K562 (cell line): ENCODE data around the gene RBM20. TPM values are rescaled to one million over a fixed set of nuclear protein-coding genes. Genes with fewer than 3 reads are reported as not detected.
A peak's percentile ranks its signal among the peaks of the same experiment; 100 is the strongest.

Source experiments
- ATAC-seq: fragments of 200-7000 bp; cut with Tn5 transposase; 3 replicates; pipeline ENCODE4 v1.9.1; 2020; ENCODE audit warnings: moderate library complexity
- BruUV-seq: library from RNA; stranded (reverse); fragments of 400-500 nt; replicated peaks from 2 replicates; lab custom pipeline; 2021; lab: Mats Ljungman, UMichigan
- CTCF ChIA-PET: fragments of 300-600 bp; formaldehyde crosslinking; extraction: SDS; loops from one replicate; lab custom pipeline; 2021; ENCODE audit warnings: low intra/inter-chr PET ratio; lab: Yijun Ruan, JAX
- POLR2A ChIA-PET: fragments of 300-600, 350-650 bp; sonication (Branson Sonifier 250); formaldehyde crosslinking; extraction: SDS; loops from one replicate; lab custom pipeline; 2021; ENCODE audit warnings: antibody characterized with exemption, inconsistent platforms; lab: Yijun Ruan, JAX
- DNase-seq, 4 experiments: peaks; one replicate each; pipeline versions ENCODE4 v3.0.0 to v3.0.0-alpha.2; 2011 to 2018; ENCODE audit warnings: low spot score in 3 of 4, mixed read lengths in 3 of 4; ENCODE audit errors: extremely low read depth in 1 of 4
- FAIRE-seq: peaks from 2 replicates; lab custom pipeline; 2011; peaks lifted over from hg19 to GRCh38; lab: Jason Lieb, UNC
- H2AFZ ChIP-seq: 2 replicates; pipeline ENCODE4 v1.6.0; 2011; ENCODE audit warnings: low read depth, low read length, control low read depth, inconsistent platforms
- H3K27ac ChIP-seq: fragments of 200-600 bp; 3 replicates; pipeline ENCODE4 v1.8.0; 2011; ENCODE audit warnings: low read depth, mild to moderate bottlenecking, control low read depth, inconsistent platforms, low read length, moderate library complexity, mixed read lengths; ENCODE audit errors: extremely low read depth
- H3K27me3 ChIP-seq, 2 experiments: fragments of 300-600 bp in 1 of 2; 2 replicates in 1 of 2; 3 replicates in 1 of 2; pipeline versions ENCODE4 v1.6.0 to v1.8.0; 2011; ENCODE audit warnings: inconsistent platforms in 2 of 2, low read length in 2 of 2, mild to moderate bottlenecking in 1 of 2, mixed read lengths in 1 of 2, moderate library complexity in 1 of 2; ENCODE audit not compliant: control insufficient read depth in 2 of 2, insufficient read depth in 2 of 2
- H3K36me3 ChIP-seq: fragments of 300-600 bp; 3 replicates; pipeline ENCODE4 v1.8.0; 2011; ENCODE audit warnings: mild to moderate bottlenecking, low read length, inconsistent platforms; ENCODE audit not compliant: control insufficient read depth, insufficient read depth
- H3K4me1 ChIP-seq, 2 experiments: fragments of 200-600 bp in 1 of 2; replicated peaks in 1 of 2; 2 replicates in 1 of 2; 3 replicates in 1 of 2; pipeline versions ENCODE4 v1.5.1 to v1.8.0; 2011; ENCODE audit warnings: inconsistent platforms in 2 of 2, low read length in 2 of 2, mild to moderate bottlenecking in 1 of 2, mixed read lengths in 1 of 2, moderate library complexity in 1 of 2; ENCODE audit not compliant: control insufficient read depth in 2 of 2, insufficient read depth in 2 of 2
- H3K4me2 ChIP-seq: 2 replicates; pipeline ENCODE4 v1.6.1; 2011; ENCODE audit warnings: low read length, control low read depth, inconsistent platforms, mixed read lengths; ENCODE audit not compliant: insufficient read depth
- H3K4me3 ChIP-seq: fragments of 200-600 bp; sonication (generic), shearing (Covaris generic); 2 replicates; pipeline ENCODE4 v1.5.1; 2016; ENCODE audit warnings: control low read depth, inconsistent platforms
- H3K79me2 ChIP-seq: fragments of 200-600 bp; 3 replicates; pipeline ENCODE4 v1.8.0; 2011; ENCODE audit warnings: low read length, inconsistent platforms; ENCODE audit not compliant: control insufficient read depth, insufficient read depth
- H3K9ac ChIP-seq, 2 experiments: 2 replicates each; pipeline versions ENCODE4 v1.6.0 to v1.6.1; 2011; ENCODE audit warnings: low read depth in 2 of 2, low read length in 2 of 2, control low read depth in 1 of 2, inconsistent platforms in 1 of 2, mild to moderate bottlenecking in 1 of 2, mixed read lengths in 1 of 2; ENCODE audit not compliant: insufficient read depth in 1 of 2
- H3K9me1 ChIP-seq: one replicate; pipeline ENCODE4 v1.6.0; 2011; ENCODE audit warnings: inconsistent platforms, mild to moderate bottlenecking, low read length, moderate library complexity; ENCODE audit not compliant: control insufficient read depth, insufficient read depth
- H3K9me3 ChIP-seq: replicated peaks from 2 replicates; pipeline ENCODE4 v1.5.1; 2011; ENCODE audit warnings: low read depth, low read length, inconsistent platforms; ENCODE audit not compliant: control insufficient read depth, insufficient read depth
- H4K20me1 ChIP-seq: replicated peaks from 2 replicates; pipeline ENCODE4 v1.6.1; 2011; ENCODE audit warnings: low read length, inconsistent platforms, mixed read lengths; ENCODE audit not compliant: control insufficient read depth, insufficient read depth
- CEBPB ChIP-seq: fragments of 450-650 bp; IDR thresholded peaks from 2 replicates; pipeline ENCODE4 v1.6.1; 2016; ENCODE audit warnings: missing genetic modification characterization, missing compliant biosample characterization
- MEIS2 ChIP-seq: fragments of 450-650 bp; IDR thresholded peaks from 2 replicates; pipeline ENCODE4 v1.6.1; 2014; ENCODE audit warnings: mild to moderate bottlenecking; ENCODE audit not compliant: partially characterized antibody
- ZBTB7A ChIP-seq: IDR thresholded peaks from 2 replicates; pipeline ENCODE4 v1.6.1; 2011; ENCODE audit warnings: low read depth, mild to moderate bottlenecking, low read length, moderate library complexity, borderline replicate concordance; ENCODE audit not compliant: control insufficient read depth
- ZNF589 ChIP-seq: fragments of 200-800 bp; sonication (Bioruptor generic); IDR thresholded peaks from 2 replicates; pipeline ENCODE4 v1.6.1; 2016; ENCODE audit warnings: low read depth, missing genetic modification characterization, missing compliant biosample characterization
- WGBS: fragments of 100-300 bp; shearing (Covaris generic); methylation state at CpG from one replicate; pipeline ENCODE4 v1.1.6; 2016; ENCODE audit warnings: low coverage, mixed read lengths; ENCODE audit not compliant: insufficient coverage; ENCODE audit errors: missing lambda C conversion rate; 5-methylcytosine and 5-hydroxymethylcytosine counted together
- in situ Hi-C: fragments of 300-500 bp; cut with MboI; formaldehyde crosslinking; loops from 4 replicates; pipeline ENCODE4 v1.15.0; 2018; ENCODE audit warnings: inconsistent platforms, mixed read lengths
- intact Hi-C: fragments of 100-400 bp; cut with micrococcal nuclease; formaldehyde crosslinking; loops from 2 replicates; pipeline ENCODE4 v1.14.2; 2022
- polyA plus RNA-seq, 8 experiments: library from polyadenylated mRNA; depleted of rRNA in 4 of 8; stranded (reverse) in 5 of 8; unstranded in 3 of 8; fragments of >200 nt; fragmentation: Nextera tagmentation in 2 of 8; fragmentation: Illumina TruSeq in 1 of 8; extraction: Ambion mirVana in 2 of 8; extraction: Trizol in 1 of 8; gene quantifications; 2 replicates each; pipeline versions ENCODE4 v1.2.1 to v1.2.3, GENCODE V29; 2011 to 2014; ENCODE audit warnings: inconsistent platforms in 1 of 8, missing spikeins in 1 of 8
- total RNA-seq, 7 experiments: library from RNA; depleted of rRNA in 6 of 7; stranded (reverse); fragments of >200 nt in 6 of 7; fragmentation: Illumina TruSeq in 2 of 7; extraction: Trizol in 2 of 7; gene quantifications; 2 replicates each; pipeline versions ENCODE4 v1.2.1 to v1.2.3, GENCODE V29; 2011 to 2021; ENCODE audit warnings: low replicate concordance in 1 of 7
- TF ChIP-seq, protein P1 (sequence below), 3 experiments: IDR thresholded peaks in 2 of 3; conservative IDR thresholded peaks in 1 of 3; 2 replicates each; pipeline ENCODE4 v1.5.1; 2011 to 2012; ENCODE audit warnings: low read length in 3 of 3, mild to moderate bottlenecking in 3 of 3, control low read depth in 2 of 3, improper control_type of control experiment in 1 of 3, inconsistent platforms in 1 of 3, low read depth in 1 of 3, mixed read lengths in 1 of 3, moderate library complexity in 1 of 3; ENCODE audit not compliant: insufficient read depth in 2 of 3
- TF ChIP-seq, protein P2 (sequence below): fragments of 450-650 bp; formaldehyde crosslinking; IDR thresholded peaks from 2 replicates; pipeline ENCODE4 v1.4.0; 2020; ENCODE audit warnings: mild to moderate bottlenecking, moderate library complexity
- TF ChIP-seq, protein P3 (sequence below): fragments of 450-650 bp; formaldehyde crosslinking; conservative IDR thresholded peaks from 2 replicates; pipeline ENCODE4 v1.4.0; 2022; ENCODE audit warnings: mild to moderate bottlenecking, missing genetic modification characterization

RBM20 gene
- total and polyA plus RNA-seq, 9 of the 15 experiments (the other 6 are each of a cell fraction or from before 2014, with no cell fraction given), result 0.63 to 5.7 (median 3.2) TPM

DNA sequence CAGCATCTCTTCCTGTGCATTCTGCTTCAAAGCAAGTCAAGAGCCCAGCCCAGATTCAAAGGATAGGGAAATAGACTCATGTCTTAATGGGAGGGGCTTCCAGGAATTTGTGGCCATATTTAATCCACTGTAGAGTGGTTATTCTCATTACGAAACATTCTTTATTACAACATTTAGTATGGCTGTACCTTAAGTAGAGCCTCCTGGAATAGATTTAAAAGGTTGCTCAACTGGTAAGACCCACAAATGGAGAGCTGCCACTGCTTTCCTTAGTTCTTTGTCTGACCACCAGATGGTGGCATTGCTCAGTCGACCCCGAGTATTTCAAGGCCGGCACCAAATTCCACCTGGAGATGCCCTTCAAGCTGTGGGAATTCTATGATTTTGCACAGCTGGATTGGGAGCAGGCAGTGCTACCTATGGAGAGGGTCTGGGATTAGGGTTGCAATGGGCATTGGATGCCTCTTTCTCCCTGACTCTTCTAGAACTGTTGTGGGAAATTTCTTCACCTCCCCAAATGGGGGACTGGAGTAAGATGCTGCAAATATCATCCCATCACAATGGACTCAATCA, 102.2 kb downstream of the RBM20 start:
- H3K9me3 ChIP-seq, result no peaks in the 10 kb centered on the region
- DNase-seq (peak; percentile 45 to 58 (median 48)), FAIRE-seq (peak; percentile 77), ATAC-seq (peak; percentile 87)
- H3K4me3 ChIP-seq, result no peak overlapping the region
- no TSS peak for BruUV-seq
- no peak overlapping the region for H3K4me2 ChIP-seq
- POLR2A ChIA-PET, result interaction anchor here (0.8 to 1.4 kb wide), 3 partner anchors 9 to 127 kb away, joined by 3 read pairs; no protein-coding TSS in a partner anchor
- H3K9ac ChIP-seq, result no peak overlapping the region
- no peaks in the 10 kb centered on the region for H3K9me1 ChIP-seq
- intact Hi-C loops (loop anchor here (1.0 to 2.0 kb wide), 3 partner anchors 56 to 146 kb away; no protein-coding TSS in a partner anchor), in situ Hi-C loops (no loop called here)
- H4K20me1 ChIP-seq, result no peaks in the 10 kb centered on the region
- no peak overlapping the region for H3K27ac ChIP-seq
- no peaks in the 10 kb centered on the region for H3K27me3 ChIP-seq
- no peaks in the 10 kb centered on the region for H3K79me2 ChIP-seq
- no peaks in the 10 kb centered on the region; the same call in 2 of the 3 replicates for H3K36me3 ChIP-seq
- H2AFZ ChIP-seq, result no peak overlapping the region
- H3K4me1 ChIP-seq, result peaks cover 0 to 3% of the 10 kb centered on the region in 2 experiments; a peak in 2 of 5 replicates
- CTCF ChIA-PET, result interaction anchor here (0.9 kb wide), 1 partner anchor 461 kb away, joined by 3 read pairs; no protein-coding TSS in a partner anchor
- WGBS, result 0% methylated on average over 4 of the region's 4 CpGs
- TF ChIP-seq, protein P1, sequence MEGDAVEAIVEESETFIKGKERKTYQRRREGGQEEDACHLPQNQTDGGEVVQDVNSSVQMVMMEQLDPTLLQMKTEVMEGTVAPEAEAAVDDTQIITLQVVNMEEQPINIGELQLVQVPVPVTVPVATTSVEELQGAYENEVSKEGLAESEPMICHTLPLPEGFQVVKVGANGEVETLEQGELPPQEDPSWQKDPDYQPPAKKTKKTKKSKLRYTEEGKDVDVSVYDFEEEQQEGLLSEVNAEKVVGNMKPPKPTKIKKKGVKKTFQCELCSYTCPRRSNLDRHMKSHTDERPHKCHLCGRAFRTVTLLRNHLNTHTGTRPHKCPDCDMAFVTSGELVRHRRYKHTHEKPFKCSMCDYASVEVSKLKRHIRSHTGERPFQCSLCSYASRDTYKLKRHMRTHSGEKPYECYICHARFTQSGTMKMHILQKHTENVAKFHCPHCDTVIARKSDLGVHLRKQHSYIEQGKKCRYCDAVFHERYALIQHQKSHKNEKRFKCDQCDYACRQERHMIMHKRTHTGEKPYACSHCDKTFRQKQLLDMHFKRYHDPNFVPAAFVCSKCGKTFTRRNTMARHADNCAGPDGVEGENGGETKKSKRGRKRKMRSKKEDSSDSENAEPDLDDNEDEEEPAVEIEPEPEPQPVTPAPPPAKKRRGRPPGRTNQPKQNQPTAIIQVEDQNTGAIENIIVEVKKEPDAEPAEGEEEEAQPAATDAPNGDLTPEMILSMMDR (IDR thresholded peaks at IDR 0.05 in 2 of 3, conservative IDR thresholded peaks at IDR 0.05 in 1 of 3; ENCODE audit: insufficient read depth in 2 of 3, low read depth in 1 of 3, low read length in 3 of 3), result peak; percentile 65 to 68 (median 66)
- TF ChIP-seq MEIS2 (no peak), ZBTB7A (no peak), ZNF589 (CRISPR knock-in tag) (no peak), CEBPB (tag) (peak; percentile 67)
- TF ChIP-seq, protein P2, sequence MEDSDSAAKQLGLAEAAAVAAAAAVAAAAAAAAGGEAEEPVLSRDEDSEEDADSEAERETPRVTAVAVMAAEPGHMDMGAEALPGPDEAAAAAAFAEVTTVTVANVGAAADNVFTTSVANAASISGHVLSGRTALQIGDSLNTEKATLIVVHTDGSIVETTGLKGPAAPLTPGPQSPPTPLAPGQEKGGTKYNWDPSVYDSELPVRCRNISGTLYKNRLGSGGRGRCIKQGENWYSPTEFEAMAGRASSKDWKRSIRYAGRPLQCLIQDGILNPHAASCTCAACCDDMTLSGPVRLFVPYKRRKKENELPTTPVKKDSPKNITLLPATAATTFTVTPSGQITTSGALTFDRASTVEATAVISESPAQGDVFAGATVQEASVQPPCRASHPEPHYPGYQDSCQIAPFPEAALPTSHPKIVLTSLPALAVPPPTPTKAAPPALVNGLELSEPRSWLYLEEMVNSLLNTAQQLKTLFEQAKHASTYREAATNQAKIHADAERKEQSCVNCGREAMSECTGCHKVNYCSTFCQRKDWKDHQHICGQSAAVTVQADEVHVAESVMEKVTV, result peak; percentile 76
- TF ChIP-seq, protein P3, sequence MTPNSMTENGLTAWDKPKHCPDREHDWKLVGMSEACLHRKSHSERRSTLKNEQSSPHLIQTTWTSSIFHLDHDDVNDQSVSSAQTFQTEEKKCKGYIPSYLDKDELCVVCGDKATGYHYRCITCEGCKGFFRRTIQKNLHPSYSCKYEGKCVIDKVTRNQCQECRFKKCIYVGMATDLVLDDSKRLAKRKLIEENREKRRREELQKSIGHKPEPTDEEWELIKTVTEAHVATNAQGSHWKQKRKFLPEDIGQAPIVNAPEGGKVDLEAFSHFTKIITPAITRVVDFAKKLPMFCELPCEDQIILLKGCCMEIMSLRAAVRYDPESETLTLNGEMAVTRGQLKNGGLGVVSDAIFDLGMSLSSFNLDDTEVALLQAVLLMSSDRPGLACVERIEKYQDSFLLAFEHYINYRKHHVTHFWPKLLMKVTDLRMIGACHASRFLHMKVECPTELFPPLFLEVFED, result no peak
